ENCODE results near the gene ZBTB20.
A peak's percentile ranks its signal among the peaks of the same experiment; 100 is the strongest.

ZBTB20 gene

DNA sequence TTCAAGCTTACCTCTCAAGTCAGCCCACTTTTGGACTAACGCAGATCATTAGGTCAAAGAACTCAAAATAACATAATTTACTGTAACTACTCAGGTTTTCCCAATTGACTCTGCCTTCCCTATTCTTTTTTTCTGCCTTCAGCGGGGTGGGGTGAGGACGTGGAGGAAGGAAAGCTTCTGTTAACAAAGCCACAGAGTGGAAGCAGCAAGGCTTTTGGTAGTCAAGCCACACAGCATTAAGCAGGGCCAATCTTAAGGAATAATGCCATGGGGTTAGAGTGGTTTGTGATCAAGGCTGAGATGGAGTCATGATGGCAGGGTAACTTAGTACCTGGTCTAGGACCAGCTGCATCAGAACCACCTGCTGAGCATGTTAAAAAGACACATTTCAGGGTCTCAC is 575.7 kb downstream of the ZBTB20 start:
- no peak for DNase-seq (ENCODE audit: low read depth)

- no peak for DNase-seq (ENCODE audit: low read depth)
These were observed 577.9 kb downstream of the ZBTB20 start for GRCh38 chr3:114569186-114569585.

DNA sequence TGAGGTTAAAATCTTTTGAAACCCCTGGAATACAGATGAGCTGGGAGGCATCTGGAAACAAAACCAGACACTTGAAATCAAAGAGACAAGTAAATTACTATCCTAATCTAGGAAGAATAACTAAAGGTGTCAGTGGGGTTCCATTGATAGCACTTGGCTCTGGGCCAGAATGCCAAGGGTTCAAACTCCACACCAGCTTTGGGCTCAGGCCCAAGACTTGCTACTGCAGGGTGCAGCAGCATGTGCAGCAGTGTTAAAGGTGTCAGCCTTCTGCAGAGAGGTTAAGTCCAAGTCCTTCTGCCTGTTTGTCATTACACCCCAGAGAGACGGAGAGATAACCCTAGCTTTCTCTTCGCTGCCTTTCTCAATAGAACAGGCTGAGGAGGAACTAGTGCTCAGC is 579.3 kb downstream of the ZBTB20 start:
- no peak for DNase-seq (ENCODE audit: low read depth)

DNA sequence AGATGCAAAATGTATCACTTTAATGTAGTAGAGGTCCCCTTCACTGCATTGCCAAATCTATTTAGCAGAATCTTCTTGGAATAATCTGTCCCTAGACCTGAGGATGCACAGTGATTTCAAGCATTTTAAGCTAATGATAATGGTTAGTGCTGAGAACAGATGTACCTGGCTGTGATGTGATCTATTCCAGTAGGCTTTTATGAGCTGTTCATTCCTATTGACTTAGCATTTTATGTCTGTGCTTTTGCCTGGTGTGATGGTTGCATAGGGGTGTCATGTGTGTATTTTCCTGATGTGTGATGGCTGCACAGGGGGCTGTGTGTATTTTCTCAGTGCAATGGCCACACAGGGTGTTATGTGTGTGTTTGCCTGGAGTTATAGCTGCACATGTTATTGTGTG is 580.3 kb downstream of the ZBTB20 start:
- no peak for DNase-seq (ENCODE audit: low read depth)

GRCh38 chr3:114566162-114566755 is 580.8 kb downstream of the ZBTB20 start:
- no peak for DNase-seq (ENCODE audit: low read depth)

GRCh38 chr3:114565216-114565615 is 581.9 kb downstream of the ZBTB20 start:
- DNase-seq (ENCODE audit: low read depth) = no peak

DNA sequence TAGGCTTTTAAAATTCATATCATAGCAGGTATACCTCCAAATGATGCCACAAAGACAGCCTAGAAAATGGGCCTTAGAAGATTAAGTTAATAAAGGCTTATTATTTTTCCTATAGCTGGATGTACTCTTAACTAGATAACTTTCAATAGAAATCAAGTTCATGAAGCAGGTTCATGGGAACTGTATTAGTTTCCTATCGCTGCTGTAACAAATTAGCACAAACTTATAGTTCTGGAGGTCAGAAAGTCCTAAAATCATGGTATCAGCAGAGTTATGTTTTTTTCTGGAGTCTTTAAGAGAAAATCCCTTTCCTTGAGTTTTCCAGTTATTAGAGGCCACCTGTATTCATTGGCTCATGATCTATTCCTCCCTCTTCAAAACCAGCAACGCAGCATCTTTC is 583.4 kb downstream of the ZBTB20 start:
- DNase-seq (ENCODE audit: low read depth) = no peak

DNA sequence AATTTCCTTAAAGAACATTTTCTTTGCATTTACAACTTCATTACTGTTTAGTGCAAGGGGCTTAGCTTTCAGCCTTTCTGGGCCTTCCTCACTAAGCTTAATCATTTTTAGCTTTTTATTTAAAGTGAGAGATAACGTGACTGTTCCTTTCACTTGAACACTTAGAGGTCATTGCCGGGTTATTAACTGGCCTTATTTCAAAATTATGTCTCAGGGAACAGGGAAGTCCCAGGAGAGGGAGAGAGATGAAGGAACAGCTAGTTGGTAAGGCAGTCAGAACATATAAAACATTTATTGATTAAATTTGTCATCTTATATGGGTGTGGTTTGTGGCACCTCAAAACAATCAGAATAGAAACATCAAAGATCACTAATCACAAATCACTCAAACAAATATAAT is 584.5 kb downstream of the ZBTB20 start:
- DNase-seq (ENCODE audit: low read depth) = no peak

- peak; percentile 50 for DNase-seq (ENCODE audit: low read depth)
These were observed 588.8 kb downstream of the ZBTB20 start for GRCh38 chr3:114558271-114558670.

- DNase-seq (ENCODE audit: low read depth) = no peak
These were observed 589.3 kb downstream of the ZBTB20 start for GRCh38 chr3:114557791-114558190.

DNA sequence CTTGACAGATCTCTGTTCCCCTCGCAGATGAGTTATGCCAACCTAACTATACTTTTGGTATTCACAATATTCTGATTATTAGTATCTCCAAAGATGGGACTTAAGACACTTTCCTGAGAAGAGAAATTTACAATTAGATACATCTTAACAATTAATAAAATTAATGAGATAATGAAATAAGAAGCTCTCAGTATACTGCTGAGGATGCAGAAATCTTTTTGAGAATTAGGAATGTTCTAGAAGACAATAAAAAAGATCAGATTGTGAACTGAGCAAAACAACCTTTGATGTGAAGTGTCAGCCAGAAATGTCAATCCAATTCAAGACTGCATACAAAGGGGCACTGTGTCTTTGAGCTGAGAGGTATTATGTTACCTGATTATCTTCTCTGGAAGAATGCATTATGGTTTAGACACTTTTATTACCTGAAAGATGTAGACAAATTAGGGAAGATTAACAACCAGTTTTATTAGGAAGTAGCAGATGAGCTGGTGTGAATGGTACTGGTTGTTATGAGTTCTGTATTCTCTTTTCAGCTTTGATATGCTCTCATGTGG is 590.4 kb downstream of the ZBTB20 start:
- DNase-seq (ENCODE audit: low read depth) = no peak

DNA sequence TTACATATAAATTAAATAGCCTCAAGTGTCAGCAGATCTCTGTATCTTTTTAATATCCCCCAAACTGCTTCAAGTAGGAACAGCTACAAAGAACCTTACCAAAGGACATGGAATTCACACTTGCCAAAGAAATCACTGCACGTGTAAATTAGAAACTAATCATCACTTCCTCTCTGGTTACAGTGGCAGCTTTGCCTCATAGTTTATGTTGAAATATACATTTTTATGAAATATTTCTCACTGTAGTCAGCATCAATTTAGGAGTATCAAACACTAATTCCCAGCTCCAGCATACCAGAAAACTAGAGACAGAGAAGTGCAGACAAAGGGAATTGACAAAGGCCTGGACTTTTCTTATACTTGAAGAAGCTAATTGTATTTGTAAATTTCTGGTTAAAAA is 592.4 kb downstream of the ZBTB20 start:
- DNase-seq (ENCODE audit: low read depth) = no peak

DNA sequence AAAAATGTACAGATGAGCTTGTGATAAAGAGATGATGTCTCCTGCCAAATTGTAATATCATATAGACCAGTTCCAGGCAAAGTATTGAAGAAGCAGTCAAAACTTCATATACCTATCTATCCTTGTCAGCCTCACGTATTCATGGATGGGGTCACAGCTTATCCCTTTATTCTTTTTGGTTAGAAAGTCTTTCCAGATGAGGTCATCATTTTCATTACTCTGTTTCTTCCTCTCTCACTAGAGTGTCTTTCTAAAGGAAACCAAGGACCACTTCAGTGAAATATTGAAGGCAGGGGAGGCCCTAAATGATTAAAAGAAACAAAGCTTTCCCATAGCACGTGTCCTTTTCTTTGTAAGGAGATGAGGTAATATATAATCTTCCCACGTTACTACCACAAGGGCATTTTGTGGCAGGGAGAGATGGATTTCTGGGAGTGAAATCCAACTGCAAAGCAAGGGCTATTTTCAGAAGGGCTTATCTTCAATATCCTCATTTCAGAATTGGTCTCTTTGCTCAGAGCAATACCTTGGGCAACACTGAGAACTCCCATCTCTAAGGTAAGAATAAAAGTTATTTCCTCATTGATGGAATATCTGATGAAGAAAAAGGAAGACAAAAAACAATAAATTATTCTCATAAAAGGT is 593.0 kb downstream of the ZBTB20 start:
- DNase-seq (ENCODE audit: low read depth) = no peak

GRCh38 chr3:114552527-114552812 is 594.6 kb downstream of the ZBTB20 start:
- peak; percentile 32 for DNase-seq (ENCODE audit: low read depth)

GRCh38 chr3:114551770-114552526 is 595.1 kb downstream of the ZBTB20 start:
- peak; percentile 39 for DNase-seq (ENCODE audit: low read depth)

GRCh38 chr3:114550165-114550564 is 596.9 kb downstream of the ZBTB20 start:
- no peak for DNase-seq (ENCODE audit: low read depth)

DNA sequence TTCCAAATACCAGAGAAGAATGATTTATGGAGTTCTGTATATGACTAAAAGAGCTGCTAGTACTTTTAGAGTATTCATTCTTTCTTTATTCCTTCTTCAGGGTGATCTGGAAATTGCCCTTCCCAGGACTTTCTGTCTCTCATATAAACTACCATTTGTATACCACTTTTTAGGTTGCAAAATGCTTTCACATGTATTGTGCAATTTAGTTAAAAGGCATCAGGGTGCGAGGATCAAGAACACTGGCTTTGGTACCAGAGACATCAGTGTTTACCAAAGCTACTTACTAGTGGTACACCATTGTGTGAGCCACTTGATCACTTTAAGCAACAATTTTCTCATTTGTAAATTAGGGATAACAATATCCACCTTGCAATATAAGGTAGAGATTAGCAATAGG is 601.9 kb downstream of the ZBTB20 start:
- DNase-seq (ENCODE audit: low read depth) = no peak

DNA sequence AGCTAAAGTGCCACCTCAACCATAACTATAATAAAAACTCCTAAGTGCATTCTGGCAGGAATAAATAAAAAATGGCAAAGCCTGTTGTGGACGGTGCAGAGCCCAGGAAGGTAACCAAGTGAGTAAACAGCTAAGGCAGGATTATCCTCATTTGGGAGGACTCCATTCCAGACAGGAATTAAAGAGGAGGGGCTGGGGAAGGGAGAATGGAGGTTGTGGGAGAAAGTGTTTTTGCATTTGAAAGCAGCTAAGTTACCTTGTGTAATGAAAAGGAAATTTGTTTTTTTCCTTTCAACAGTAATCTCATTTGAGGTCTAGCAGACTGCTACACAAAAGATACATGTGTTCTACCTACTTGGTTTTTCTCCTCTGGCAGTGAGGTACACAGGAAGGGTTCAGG is 604.7 kb downstream of the ZBTB20 start:
- DNase-seq (ENCODE audit: low read depth) = no peak

- no peak for DNase-seq (ENCODE audit: low read depth)
These were observed 607.6 kb downstream of the ZBTB20 start for GRCh38 chr3:114539525-114539924.

DNA sequence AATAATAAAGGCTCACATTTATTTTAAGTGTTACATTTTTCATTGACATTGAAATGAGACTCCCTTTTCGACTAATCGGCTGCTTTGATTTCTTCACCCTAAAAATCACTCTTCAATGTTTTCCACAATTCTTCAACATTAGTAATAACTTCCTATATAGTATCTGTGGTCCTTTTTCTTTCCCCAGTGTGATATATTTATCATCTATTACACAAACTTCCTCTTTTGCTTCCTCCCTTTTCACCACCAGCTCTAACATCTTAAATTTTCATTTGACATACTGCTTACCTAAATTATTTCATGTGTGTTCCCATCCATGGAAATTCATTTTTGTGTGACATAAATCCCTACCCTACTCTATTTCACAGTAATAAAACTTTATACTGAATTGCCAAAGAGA is 608.9 kb downstream of the ZBTB20 start:
- DNase-seq (ENCODE audit: low read depth) = no peak

GRCh38 chr3:114528517-114528916 is 618.6 kb downstream of the ZBTB20 start:
- no peak for DNase-seq (ENCODE audit: low read depth)

DNA sequence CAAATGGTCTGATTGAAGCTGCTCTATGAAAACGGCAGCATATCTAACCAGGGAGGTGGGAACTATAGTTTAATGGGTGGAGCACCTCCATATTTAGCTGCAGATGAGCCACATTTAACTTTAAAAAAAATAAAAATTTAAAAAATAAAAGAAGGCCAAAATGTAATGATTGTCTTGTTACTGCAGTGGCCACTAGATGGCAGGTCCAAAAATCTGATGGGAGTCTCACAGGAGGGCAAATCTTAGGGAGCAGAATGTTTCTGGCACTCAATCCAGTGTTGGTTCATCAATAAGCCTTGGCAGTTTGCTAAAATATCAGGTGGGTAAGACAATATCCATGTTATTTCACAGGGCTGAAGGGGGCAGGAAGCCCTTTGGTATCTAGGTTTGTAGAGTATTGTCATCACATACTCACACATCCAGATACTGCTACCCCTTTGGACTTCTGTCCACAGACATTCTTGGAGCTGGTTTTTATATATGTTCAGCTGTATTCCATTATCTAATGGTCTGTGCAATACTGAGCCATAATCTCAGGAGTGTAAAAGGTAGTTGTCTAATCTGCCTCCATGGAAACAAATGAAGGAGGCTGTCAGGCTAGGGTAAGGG is 619.9 kb downstream of the ZBTB20 start:
- no peak for DNase-seq (ENCODE audit: low read depth)

- no peak for DNase-seq (ENCODE audit: low read depth)
These were observed 621.8 kb downstream of the ZBTB20 start for GRCh38 chr3:114525278-114525677.

All from stromal cell of bone marrow (primary cell).